ENCODE results near the gene MAN1A1.

GRCh38 chr6:119240257-119241110, 109.1 kb downstream of the MAN1A1 start:
- TF ChIP-seq POLR2A (IDR thresholded peaks at IDR 0.05) (no peak), CTCF (IDR thresholded peaks at IDR 0.05) (no peak)

Data from thyroid gland (tissue), 4 donors.